Stimulated activated CD4-positive, alpha-beta T cell treated with anti-CD3 and anti-CD28 coated beads, Interleukin-15, amount 100 ng/mL, for 48 hours (primary cell): ENCODE data around the gene PUM1.

Source experiments
- DNase-seq, 2 donors: peaks; one replicate each; pipeline ENCODE4 v3.0.0-alpha.2; 2020; ENCODE audit warnings: low read depth in 2 of 2

The PUM1 gene

GRCh38 chr1:30906631-30907441, 158.7 kb downstream of the PUM1 start:
- DNase-seq: no peak

GRCh38 chr1:30905916-30906620, 159.4 kb downstream of the PUM1 start:
- no peak for DNase-seq

GRCh38 chr1:30905403-30905802, 160.1 kb downstream of the PUM1 start:
- no peak for DNase-seq

GRCh38 chr1:30904962-30905335, 160.6 kb downstream of the PUM1 start:
- no peak for DNase-seq

GRCh38 chr1:30904191-30904961, 161.1 kb downstream of the PUM1 start:
- DNase-seq: no peak

GRCh38 chr1:30903343-30904034, 162.0 kb downstream of the PUM1 start:
- no peak for DNase-seq

GRCh38 chr1:30902593-30903290, 162.8 kb downstream of the PUM1 start:
- no peak for DNase-seq

- no peak for DNase-seq
Observed at GRCh38 chr1:30901798-30902581, 163.5 kb downstream of the PUM1 start.

GRCh38 chr1:30900931-30901560, 164.5 kb downstream of the PUM1 start:
- no peak for DNase-seq

GRCh38 chr1:30900486-30900885, 165.0 kb downstream of the PUM1 start:
- no peak for DNase-seq

- DNase-seq: no peak
Observed at GRCh38 chr1:30899577-30900389, 165.7 kb downstream of the PUM1 start.

GRCh38 chr1:30898031-30898815, 167.3 kb downstream of the PUM1 start:
- DNase-seq: no peak

GRCh38 chr1:30896905-30897304, 168.6 kb downstream of the PUM1 start:
- no peak for DNase-seq

- DNase-seq: no peak
Observed at GRCh38 chr1:30895944-30896660, 169.4 kb downstream of the PUM1 start.

GRCh38 chr1:30895382-30895943, 170.1 kb downstream of the PUM1 start:
- no peak for DNase-seq

- no peak for DNase-seq
Observed at GRCh38 chr1:30894508-30894973, 171.0 kb downstream of the PUM1 start.
